K562 (cell line): ENCODE measurements around the gene DPM2. TPM values are rescaled to one million over a fixed set of nuclear protein-coding genes. Genes with fewer than 3 reads are reported as not detected.

Experiments used
- CEBPB ChIP-seq: fragments of 450-650 bp; IDR thresholded peaks from 2 replicates; pipeline ENCODE4 v1.6.1; 2016; ENCODE audit warnings: missing genetic modification characterization, missing compliant biosample characterization
- GTF2B ChIP-seq: IDR thresholded peaks from 2 replicates; pipeline ENCODE4 v1.6.1; 2011; ENCODE audit not compliant: insufficient read length; ENCODE audit errors: extremely low read depth
- KAT8 ChIP-seq: fragments of 450-650 bp; IDR thresholded peaks from 2 replicates; pipeline ENCODE4 v1.6.1; 2016; ENCODE audit warnings: low read depth, mild to moderate bottlenecking
- MCM2 ChIP-seq: fragments of 450-650 bp; IDR thresholded peaks from 2 replicates; pipeline ENCODE4 v1.6.1; 2017; ENCODE audit warnings: low read depth, mild to moderate bottlenecking
- MYC ChIP-seq, 2 experiments: fragments of 250-450 bp in 1 of 2; sonication (Bioruptor Pico) in 1 of 2; IDR thresholded peaks; 2 replicates each; pipeline versions ENCODE4 v1.5.1 to v1.6.1; 2012 to 2021; ENCODE audit warnings: low read depth in 2 of 2, borderline replicate concordance in 1 of 2, improper control_type of control experiment in 1 of 2, low read length in 1 of 2, mild to moderate bottlenecking in 1 of 2, moderate library complexity in 1 of 2
- NCOA4 ChIP-seq: fragments of 450-650 bp; IDR thresholded peaks from 2 replicates; pipeline ENCODE4 v1.6.1; 2018; ENCODE audit warnings: mild to moderate bottlenecking; ENCODE audit not compliant: partially characterized antibody
- NCOR1 ChIP-seq: fragments of 450-650 bp; IDR thresholded peaks from 2 replicates; pipeline ENCODE4 v1.6.1; 2016; ENCODE audit warnings: mild to moderate bottlenecking, moderate library complexity
- PKNOX1 ChIP-seq: fragments of 450-650 bp; IDR thresholded peaks from 2 replicates; pipeline ENCODE4 v1.6.1; 2016
- RAD21 ChIP-seq, 2 experiments: fragments of 250-450 bp in 1 of 2; fragments of 450-650 bp in 1 of 2; sonication (Bioruptor Pico) in 1 of 2; formaldehyde crosslinking in 1 of 2; IDR thresholded peaks in 1 of 2; conservative IDR thresholded peaks in 1 of 2; 2 replicates each; pipeline versions ENCODE4 v1.4.0 to v1.8.0; 2020 to 2022; ENCODE audit warnings: mild to moderate bottlenecking in 2 of 2, moderate library complexity in 1 of 2
- SMARCA4 ChIP-seq: fragments of 450-650 bp; IDR thresholded peaks from 2 replicates; pipeline ENCODE4 v1.6.1; 2016
- SNRNP70 ChIP-seq: fragments of 200-400 bp; formaldehyde crosslinking; optimal IDR thresholded peaks from 2 replicates; pipeline ENCODE3; 2017; ENCODE audit warnings: low read depth, low read length
- TRIM25 ChIP-seq: fragments of 450-650 bp; IDR thresholded peaks from 2 replicates; pipeline ENCODE4 v1.7.0; 2016; ENCODE audit warnings: borderline replicate concordance
- TRIM28 ChIP-seq: fragments of 450-650 bp; IDR thresholded peaks from 2 replicates; pipeline ENCODE4 v1.6.1; 2017
- USF2 ChIP-seq: sonication (generic); formaldehyde crosslinking; IDR thresholded peaks from 2 replicates; pipeline ENCODE4 v1.5.0; 2020; ENCODE audit warnings: missing genetic modification reagents
- ZFP30 ChIP-seq: fragments of 250-450 bp; sonication (Bioruptor Pico); IDR thresholded peaks from 2 replicates; pipeline ENCODE4 v1.8.0; 2022; ENCODE audit warnings: moderate library complexity, mild to moderate bottlenecking, inconsistent platforms, borderline replicate concordance
- ZNF23 ChIP-seq: fragments of 250-450 bp; sonication (Bioruptor Pico); IDR thresholded peaks from 2 replicates; pipeline ENCODE4 v1.4.0; 2020; ENCODE audit warnings: mild to moderate bottlenecking
- ZNF740 ChIP-seq, 3 experiments: fragments of 200-800 bp in 1 of 3; sonication (Bioruptor generic) in 1 of 3; sonication (generic) in 1 of 3; formaldehyde crosslinking in 1 of 3; IDR thresholded peaks; 2 replicates each; pipeline versions ENCODE4 v1.6.1 to v1.8.0; 2016 to 2022; ENCODE audit warnings: mild to moderate bottlenecking in 2 of 3, missing compliant biosample characterization in 2 of 3, missing genetic modification characterization in 2 of 3, missing genetic modification reagents in 1 of 3
- polyA plus RNA-seq, 8 experiments: library from polyadenylated mRNA; depleted of rRNA in 4 of 8; stranded (reverse) in 5 of 8; unstranded in 3 of 8; fragments of >200 nt; fragmentation: Nextera tagmentation in 2 of 8; fragmentation: Illumina TruSeq in 1 of 8; extraction: Ambion mirVana in 2 of 8; extraction: Trizol in 1 of 8; gene quantifications; 2 replicates each; pipeline versions ENCODE4 v1.2.1 to v1.2.3, GENCODE V29; 2011 to 2014; ENCODE audit warnings: inconsistent platforms in 1 of 8, missing spikeins in 1 of 8
- total RNA-seq, 7 experiments: library from RNA; depleted of rRNA in 6 of 7; stranded (reverse); fragments of >200 nt in 6 of 7; fragmentation: Illumina TruSeq in 2 of 7; extraction: Trizol in 2 of 7; gene quantifications; 2 replicates each; pipeline versions ENCODE4 v1.2.1 to v1.2.3, GENCODE V29; 2011 to 2021; ENCODE audit warnings: low replicate concordance in 1 of 7
- TF ChIP-seq, protein P1 (sequence below): sonication (generic); formaldehyde crosslinking; IDR thresholded peaks from 2 replicates; pipeline ENCODE4 v1.9.0; 2022; ENCODE audit warnings: mild to moderate bottlenecking, missing genetic modification reagents
- TF ChIP-seq, protein P2 (sequence below): fragments of 450-650 bp; formaldehyde crosslinking; IDR thresholded peaks from 2 replicates; pipeline ENCODE4 v1.4.0; 2020; ENCODE audit warnings: mild to moderate bottlenecking, moderate library complexity

DPM2 gene
- total and polyA plus RNA-seq, 9 of the 15 experiments (the other 6 are each of a cell fraction or from before 2014, with no cell fraction given): 43.5 to 126 (median 71.1) TPM

- TF ChIP-seq ZNF23 (no peak), SNRNP70 (no peak), GTF2B (no peak), CEBPB (tag) (no peak), USF2 (CRISPR knock-in tag) (no peak), NCOR1 (no peak), PKNOX1 (peak; percentile 46), MCM2 (no peak), TRIM25 (no peak), KAT8 (no peak), ZFP30 (no peak), RAD21 (CRISPR knock-in tag; conservative IDR thresholded peaks at IDR 0.05 in 1 of 2, IDR thresholded peaks at IDR 0.05 in 1 of 2) (peak; percentile 40 to 56), ZNF740 (CRISPR knock-in tag; IDR thresholded peaks at IDR 0.05) (no peak), ZNF740 (tag; IDR thresholded peaks at IDR 0.05) (no peak), TRIM28 (no peak), MYC (IDR thresholded peaks at IDR 0.05; ENCODE audit: low read depth, low read length) (no peak), MYC (CRISPR knock-in tag; IDR thresholded peaks at IDR 0.05; ENCODE audit: borderline replicate concordance, low read depth) (no peak), NCOA4 (no peak), SMARCA4 (0 out of 2 replicates have a peak, but pooled peaks have one; percentile 34)
- TF ChIP-seq, protein P1, sequence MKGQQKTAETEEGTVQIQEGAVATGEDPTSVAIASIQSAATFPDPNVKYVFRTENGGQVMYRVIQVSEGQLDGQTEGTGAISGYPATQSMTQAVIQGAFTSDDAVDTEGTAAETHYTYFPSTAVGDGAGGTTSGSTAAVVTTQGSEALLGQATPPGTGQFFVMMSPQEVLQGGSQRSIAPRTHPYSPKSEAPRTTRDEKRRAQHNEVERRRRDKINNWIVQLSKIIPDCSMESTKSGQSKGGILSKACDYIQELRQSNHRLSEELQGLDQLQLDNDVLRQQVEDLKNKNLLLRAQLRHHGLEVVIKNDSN (CRISPR knock-in tag): no peak
- TF ChIP-seq, protein P2, sequence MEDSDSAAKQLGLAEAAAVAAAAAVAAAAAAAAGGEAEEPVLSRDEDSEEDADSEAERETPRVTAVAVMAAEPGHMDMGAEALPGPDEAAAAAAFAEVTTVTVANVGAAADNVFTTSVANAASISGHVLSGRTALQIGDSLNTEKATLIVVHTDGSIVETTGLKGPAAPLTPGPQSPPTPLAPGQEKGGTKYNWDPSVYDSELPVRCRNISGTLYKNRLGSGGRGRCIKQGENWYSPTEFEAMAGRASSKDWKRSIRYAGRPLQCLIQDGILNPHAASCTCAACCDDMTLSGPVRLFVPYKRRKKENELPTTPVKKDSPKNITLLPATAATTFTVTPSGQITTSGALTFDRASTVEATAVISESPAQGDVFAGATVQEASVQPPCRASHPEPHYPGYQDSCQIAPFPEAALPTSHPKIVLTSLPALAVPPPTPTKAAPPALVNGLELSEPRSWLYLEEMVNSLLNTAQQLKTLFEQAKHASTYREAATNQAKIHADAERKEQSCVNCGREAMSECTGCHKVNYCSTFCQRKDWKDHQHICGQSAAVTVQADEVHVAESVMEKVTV (CRISPR knock-in tag): peak; percentile 30; the same call in 1 of the 2 replicates
Measured at GRCh38 chr9:127977884-127978647, 40.4 kb upstream of the DPM2 start (continued).
